NCI-H146 (cell line): ENCODE data around the gene AP1M2.
"Not testable (repeated sequence)": the region's sequence is repeated elsewhere in the genome, so short reads cannot be mapped to it uniquely, and the experiment has no call there.

Experiments used
- DNase-seq: peaks from one replicate; lab custom pipeline; 2025; lab: John Stamatoyannopoulos, UW

Gene AP1M2

DNA sequence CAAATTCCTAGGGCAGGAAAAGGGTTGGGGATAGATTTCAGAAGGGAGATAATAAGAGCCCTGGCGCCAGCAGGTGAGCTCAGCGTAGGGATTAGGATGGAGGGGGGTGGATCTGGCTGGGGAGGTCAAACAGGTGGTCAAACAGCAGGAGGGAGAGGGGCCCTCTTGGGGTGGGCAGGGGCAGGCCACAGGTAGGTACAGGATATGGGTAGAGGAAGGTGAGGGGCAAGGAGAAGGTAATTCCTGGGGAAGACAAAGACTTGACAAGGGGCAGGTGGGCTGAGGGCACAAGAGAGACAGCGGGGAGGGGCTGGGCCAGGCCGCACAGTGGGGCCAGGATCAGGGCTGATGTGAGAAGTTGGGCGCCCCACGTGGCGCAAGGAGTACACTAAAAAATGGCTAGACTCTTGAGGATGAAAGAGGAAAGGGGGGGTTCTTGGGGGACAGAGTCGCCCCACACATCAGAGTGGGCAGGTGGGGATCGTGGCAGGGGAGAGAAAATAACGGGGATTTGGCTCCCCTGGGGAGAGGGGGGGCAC lies 22.0 kb downstream of the AP1M2 start:
- DNase-seq: peak; percentile 85

DNA sequence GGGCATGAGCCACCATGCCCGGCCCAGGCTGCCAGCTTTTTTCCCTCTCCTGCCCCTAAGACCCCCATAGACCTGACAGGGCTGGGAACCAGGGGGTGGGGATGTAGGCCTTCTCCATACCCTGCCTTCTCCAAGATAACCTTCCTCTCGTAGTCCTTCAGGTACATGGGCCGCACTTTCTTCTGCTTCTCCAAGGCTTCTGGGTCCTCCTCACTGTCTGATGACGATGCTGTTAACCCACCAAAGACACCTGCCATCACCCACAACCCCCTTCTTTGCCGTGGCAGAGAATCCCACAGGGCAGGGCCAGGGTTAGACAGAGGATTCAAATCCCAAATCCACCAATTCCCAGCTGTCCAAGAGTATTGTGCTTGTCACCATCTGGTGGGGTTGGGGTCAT lies 24.5 kb downstream of the AP1M2 start:
- no peak for DNase-seq

DNA sequence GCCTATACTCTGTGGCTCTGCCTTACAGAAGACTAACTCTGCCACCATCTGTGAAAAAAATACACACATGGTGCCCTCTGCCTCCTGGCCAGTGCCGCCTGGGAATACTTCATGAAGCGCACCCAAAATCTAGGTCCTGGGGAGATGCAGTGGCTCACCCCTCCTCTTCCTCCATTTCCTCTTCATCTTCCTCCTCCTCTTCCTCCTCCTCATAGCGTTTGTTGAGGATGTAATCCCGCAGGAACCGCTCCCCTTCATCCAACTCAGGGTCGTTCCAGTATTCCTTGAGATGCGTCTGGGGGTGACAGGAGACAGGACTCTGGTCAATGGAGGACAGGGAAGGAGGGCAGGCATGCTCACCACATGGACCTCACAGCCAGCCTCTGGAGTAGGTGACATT lies 27.0 kb downstream of the AP1M2 start:
- DNase-seq: no peak

DNA sequence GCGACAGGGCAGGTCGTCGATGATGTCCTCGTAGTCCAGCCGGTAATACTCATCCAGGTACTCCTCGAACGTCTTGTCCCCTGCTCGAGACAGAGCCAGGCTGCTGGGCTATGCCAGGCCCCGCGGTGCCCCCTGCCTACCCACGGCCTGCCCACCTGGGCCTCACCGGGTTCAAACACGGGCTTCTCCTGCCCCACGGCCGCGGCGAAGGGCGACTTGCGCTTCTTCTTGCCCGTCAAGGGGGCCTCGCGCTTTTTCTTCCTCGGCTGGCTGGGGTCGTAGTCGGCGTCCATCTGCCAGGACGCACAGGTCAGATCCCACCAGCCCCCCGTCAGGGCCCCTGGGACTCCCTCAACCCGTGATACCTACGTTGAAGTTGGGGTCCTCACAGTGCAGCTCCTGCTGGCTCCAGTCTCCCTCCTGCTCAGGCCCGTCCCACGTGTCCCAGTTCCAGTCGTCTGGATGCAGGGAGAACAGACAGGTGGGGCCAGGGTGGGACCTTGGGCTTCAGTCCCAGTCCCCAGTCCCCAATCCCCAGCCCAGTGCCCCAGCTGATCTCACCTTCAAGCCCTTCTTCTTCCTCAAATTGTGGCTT lies 29.4 kb downstream of the AP1M2 start:
- no peak for DNase-seq

DNA sequence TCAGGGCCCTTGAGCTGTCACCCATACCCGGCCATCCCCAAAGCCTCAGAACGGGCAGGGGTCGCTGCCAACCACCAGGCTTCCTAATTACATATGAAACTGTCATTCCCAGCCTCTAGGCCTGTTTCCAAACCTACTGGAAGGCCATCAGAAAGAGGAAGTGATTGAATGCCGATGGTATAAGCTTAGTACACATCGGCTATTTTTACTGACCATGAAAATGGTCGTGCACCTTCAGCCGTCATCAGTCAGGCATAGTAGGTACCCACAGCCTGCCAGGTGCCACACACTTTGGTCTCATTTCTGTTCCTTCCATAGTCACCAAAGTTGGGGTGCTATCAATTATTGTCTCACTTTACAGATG lies 31.5 kb downstream of the AP1M2 start:
- no peak for DNase-seq

DNA sequence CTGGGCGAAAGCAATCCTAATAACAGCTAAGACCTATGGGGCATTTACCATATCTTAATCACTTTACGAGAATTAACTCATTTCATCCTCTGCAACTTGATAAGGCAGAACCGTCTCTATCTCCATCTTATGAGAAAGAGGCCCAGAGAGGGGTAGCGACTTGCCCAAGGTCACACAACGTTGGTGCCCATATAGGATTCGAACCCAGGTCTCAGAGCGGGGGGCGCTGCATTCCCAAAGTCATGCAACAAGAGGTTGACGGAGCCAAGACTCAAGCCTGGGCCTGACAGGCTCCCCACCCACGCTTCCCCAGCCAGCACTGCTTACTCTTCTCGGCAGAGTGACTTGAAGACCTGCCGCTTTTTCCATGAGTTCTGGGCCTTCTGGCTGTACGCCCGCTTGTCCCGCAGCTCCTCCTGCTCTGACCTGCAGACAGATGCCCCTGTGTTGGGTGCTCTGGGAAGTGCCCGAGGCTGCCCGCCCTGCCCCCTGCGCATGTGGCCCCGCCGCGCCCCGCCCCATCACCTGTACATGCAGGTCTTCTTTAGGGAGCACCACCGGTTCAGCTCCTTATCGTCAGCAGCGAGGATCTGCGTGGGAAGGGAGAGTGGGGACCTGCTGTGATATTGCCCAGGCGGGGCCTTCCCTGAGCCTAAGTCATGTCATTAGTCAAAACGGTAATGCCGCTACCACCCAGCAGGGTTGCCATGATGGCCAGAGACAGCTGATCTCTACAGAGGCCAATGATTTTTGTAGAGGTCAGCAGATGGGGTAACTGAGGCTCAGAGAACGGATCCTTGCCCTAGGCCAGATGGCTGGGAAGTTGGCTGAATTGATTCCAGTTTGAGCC lies 32.1 kb downstream of the AP1M2 start:
- no peak for DNase-seq

DNA sequence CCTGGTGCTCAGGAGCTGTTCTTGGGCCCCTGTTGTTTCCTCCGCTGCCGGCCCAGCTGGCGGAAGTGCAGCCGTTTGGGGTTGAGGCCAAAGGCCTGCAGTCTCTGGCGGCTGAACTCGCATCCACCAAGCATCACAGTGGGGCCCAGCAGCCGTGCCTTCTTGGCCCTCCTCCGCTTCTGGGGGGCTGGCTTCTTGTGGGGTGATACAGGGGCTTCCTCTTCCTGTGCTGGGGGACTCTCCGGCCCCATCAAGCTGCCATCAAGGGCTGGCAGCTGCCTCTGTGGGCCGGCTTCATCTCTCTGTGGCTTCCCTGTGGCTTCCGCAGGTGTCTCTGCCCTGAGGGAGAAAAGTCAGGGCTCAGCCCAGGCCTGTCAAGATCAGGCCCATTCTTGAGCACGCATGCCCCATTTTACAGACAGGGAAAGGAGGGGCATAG lies 33.1 kb downstream of the AP1M2 start:
- DNase-seq: no peak

DNA sequence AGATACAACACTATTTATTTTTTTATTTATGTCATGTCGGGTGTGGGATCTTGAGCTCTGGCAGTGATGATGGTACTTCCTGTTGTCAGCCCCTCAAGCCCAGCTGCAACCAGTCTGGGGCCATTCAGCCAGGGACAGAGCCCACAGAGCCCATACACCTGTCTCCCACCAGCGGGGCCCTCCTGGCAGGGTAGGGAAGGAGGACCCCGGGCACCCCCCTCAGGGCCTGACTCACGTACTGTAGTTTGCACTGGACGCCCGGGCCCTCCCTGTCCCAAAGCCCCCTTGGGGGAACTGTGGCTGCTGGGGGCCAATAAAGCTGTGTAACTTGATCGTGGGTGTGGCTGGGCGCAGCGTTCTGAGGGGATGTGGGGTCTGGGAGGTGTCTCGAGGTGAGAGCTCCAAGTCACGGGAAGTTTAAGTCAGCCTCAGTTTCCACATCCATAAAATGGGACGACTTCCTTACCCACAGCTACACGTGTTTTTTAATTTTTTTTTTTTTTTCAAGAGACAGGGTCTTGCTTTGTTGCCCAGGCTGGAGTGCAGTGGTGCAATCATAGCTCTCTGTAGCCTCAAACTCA lies 33.9 kb downstream of the AP1M2 start:
- no peak for DNase-seq

DNA sequence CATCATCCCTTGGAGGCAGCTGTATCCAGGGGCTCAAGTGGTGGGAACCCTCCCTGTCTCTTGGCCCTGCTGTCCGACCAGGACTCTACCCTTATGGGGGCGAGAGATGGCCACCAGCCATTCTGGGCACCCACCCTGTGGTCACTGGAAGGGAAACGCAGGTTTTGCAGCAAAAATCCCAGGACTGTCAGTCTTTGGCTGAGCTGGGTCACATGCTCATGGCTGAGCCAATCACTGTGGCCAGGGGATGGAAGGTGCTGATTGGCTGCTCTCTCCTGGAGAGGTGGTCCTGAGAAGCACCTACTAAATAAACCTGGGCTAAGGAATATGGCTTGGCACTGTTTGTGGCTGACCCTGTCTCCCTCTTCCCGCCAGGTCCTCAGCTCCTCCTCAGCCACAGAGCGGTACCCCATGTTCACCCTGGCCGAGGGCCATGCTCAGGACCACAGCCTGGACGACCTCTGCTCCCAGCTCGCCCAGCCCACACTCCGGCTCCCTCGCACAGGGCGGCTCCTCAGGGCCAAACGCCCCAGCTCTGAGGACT lies 34.5 kb downstream of the AP1M2 start:
- no peak for DNase-seq

DNA sequence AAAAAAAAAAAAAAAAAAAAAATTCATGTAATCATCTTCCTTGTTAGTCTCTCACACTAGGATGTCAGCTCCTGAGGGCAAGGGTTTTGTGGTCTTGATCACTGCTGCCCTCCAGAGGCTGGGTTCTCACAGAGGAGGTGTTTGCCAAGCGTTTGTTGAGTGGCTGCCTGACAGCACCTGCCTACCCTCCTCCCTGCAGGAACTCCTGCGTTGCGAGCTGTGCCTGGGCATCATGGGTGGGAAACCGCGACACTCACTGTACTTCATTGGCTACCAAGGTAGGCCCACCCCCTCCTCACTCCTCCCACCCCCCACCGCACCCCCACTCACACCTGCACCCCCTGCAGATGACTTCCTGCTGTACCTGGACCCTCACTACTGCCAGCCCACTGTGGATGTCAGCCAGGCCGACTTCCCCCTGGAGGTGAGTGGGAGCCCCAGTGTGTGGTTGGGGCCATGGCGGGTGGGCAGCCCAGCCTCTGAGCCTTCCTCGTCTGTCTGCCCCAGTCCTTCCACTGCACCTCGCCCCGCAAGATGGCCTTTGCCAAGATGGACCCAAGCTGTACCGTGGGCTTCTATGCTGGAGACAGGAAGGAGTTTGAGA lies 35.3 kb downstream of the AP1M2 start:
- peak; percentile 30 for DNase-seq

DNA sequence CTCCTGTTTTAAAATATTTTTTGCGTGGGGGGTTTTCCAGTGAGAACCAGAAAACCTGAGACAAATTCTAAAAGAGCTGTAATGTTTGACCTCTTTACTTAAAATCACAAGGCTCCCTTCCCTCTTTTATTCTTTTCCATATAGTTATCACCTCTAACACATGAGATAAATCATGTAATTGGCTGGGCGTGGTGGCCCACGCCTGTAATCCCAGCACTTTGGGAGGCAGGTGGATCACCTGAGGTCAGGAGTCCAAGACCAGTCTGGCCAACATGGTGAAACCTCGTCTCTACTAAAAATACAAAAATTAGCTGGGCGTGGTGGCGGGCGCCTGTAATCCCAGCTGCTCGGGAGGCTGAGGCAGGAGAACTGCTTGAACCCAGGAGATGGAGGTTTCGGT lies 36.1 kb downstream of the AP1M2 start:
- DNase-seq: not testable (repeated sequence)

DNA sequence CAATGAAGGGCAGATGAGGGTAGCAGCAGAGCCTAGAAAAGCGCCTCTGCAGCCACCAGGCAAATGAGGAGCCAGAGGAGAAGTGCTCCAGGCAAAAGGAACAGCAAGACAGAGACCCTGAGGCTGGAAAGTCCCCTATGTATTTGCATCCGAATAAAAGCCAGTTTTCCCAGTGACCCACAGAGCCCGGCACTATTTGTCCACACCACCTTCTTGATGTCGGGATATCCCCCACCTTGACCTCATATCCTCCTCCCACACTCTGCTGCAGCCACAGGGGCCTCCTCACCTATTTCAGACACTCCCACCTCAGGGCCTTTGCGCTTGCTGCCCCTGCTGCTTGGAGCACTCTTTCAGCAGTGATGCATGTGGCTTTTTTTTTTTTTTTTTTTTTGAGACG lies 36.8 kb downstream of the AP1M2 start:
- no peak for DNase-seq

DNA sequence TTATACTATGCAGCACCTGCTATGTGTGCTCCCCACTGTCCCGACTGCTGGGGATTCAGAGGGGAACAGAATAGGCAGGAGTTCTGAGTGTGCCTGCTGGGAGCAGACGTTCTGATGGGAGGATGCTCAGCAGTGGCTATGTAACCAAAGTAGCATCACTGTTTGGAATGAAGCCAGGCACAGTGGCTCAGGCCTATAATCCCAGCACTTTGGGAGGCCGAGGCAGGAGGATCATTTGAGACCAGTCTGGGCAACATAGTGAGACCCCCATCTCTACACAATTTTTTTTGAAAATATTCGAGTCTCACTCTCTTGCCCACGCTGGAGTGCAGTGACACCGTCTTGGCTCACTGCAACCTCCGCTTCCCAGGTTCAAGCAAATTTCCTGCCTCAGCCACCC lies 37.4 kb downstream of the AP1M2 start:
- no peak for DNase-seq

DNA sequence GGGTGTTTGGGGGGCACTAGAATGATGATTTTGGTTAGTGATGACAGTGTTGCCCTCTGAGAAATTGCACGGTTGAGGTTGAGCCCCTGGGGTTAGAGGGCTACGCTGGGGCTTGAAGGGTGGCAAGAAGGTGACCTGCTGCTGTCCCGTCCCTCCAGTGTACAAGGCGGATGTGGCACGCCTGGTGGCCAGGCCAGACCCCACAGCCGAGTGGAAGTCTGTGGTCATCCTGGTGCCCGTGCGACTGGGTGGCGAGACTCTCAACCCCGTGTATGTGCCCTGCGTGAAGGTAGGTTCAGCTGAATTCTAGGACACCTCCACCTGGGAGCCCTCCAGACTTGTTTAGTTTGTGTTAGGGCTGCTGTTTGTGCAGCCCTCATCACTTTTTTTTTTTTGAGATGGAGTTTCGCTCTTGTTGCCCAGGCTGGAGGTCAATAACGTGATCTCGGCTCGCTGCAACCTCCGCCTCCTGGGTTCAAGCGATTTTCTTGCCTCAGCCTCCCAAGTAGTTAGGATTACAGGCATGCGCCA lies 38.3 kb downstream of the AP1M2 start:
- DNase-seq: no peak

DNA sequence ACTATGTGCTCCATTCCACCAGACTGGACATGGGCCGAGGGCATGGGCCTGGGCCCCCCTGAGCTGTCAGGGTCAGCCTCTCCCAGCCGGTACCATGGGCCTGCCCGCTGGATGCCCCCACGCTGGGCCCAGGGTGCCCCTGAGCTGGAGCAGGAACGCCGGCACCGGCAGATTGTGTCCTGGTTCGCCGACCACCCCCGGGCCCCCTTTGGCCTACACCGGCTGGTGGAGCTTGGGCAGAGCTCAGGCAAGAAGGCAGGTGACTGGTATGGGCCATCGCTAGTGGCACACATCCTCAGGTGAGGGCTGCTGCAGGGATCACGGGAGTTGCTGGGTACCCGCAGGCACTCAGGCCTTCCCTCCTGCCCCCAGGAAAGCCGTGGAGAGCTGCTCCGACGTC lies 40.3 kb downstream of the AP1M2 start:
- no peak for DNase-seq

DNA sequence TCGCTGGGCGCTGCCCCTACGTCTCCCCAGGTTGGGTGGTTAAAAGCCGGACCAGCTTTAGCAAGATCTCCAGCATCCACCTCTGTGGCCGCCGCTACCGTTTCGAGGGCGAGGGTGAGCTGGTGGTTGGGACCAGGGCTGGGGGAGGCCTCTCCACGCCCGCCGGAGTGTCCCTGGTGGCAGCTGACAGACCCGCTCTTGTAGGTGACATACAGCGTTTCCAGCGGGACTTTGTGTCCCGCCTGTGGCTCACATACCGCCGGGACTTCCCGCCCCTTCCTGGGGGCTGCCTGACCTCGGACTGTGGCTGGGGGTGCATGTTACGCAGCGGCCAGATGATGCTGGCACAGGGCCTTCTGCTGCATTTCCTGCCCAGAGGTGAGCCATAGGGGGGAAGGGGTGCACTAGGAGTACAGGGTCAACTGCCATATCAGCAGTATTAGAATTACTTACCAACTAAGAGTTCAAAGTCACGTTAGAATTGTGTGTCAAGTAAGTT lies 42.3 kb downstream of the AP1M2 start:
- no peak for DNase-seq

DNA sequence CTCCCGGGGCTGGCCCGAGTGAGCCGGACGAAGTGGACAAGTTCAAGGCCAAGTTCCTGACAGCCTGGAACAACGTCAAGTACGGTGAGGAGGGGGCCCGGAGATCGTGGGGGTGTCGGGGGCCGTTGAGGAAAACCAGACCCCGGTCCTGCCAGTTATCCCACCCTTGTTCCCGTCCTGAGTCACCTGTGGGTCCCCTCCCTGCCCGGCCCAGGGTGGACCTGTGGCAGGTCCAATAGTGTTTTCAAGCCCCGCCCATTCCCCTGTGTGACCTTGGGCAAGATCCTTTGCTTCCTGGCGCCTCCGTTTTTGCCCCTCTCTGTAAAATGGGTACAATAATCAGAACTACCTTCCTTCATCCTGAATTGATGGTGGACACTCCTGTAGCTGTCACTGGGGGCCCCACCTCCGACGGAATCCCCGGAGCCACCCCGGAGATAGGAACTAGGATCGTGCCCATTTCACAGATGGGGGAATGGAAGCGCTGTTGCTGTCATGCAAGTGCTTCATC lies 42.8 kb downstream of the AP1M2 start:
- DNase-seq: peak; percentile 39

DNA sequence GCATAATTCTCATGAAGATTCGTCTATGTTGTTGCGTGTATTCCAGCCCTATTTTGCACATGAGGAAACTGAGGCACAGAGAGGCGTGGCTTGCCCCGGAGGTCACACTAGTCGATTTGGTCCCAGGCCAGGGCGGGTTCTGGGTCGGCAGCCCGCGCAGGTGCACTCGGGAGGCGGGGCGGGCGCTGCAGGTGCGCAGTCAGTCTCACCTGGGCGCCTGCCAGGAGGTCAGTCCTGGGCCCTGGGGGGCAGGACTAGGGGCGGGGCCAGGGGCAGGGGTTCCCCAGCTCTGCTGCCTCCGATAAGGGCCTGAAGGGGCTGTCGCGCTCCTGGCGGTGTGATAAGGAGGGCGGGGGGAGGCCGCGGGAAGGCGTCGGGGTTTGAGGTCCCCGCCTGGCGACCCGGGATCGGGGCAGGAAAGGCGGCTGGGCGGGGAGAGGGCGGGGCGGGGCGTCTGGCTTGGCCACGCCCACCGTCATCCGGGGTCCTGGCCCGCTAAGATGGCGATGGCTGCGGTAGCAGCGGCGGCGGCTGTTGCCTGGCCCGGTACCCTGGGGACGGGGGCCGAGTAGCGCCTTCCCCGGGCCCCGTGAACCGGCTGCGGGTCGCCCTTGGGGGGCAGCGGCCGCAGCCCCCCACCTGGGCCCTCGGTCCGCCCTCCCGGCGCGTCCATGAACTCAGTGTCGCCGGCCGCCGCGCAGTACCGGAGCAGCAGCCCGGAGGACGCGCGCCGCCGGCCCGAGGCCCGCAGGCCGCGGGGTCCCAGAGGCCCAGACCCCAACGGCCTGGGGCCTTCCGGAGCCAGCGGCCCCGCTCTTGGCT lies 43.5 kb downstream of the AP1M2 start, which contains the start of gene ATG4D:
Gene ATG4D (plus strand): TSS at position 485 of the 822 bp plus-strand sequence. CDS start 187 bp downstream, at position 672.
- peak; percentile 98 for DNase-seq

DNA sequence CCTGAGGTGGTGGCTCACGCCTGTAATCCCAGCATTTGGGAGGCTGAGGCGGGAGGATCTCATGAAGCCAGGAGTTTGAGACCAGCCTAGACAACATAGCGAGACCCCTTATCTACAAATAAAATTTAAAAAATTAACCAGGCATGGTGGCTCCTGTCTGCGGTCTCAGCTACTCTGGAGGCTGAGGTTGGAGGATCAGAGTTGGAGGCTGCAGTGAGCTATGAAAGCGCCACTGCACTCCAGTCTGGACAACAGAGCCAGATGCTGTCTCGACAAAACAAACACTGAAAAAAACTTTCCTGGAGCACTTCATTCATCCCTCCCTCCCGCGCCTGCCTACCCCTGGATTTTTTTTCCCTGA lies 44.1 kb downstream of the AP1M2 start:
- no peak for DNase-seq

DNA sequence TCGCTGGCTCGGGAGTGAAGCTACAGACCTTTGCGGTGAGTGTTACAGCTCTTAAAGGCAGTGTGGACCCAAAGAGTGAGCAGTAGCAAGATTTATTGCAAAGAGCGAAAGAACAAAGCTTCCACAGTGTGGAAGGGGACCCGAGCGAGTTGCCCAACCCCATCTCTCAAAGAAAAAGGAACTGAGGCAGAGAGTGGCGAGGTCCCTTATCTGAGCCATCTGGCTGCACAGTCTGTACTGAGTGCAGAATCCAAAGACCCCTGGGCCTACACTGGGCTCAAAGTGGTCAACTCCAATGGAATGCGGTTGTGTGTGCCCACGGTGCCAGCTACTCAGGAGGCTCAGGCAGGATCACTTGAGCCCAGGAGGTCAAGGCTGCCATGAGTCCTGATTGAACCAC lies 48.1 kb downstream of the AP1M2 start:
- DNase-seq: not testable (repeated sequence)
